PFSK-1 (cell line): ENCODE data around the gene BLACAT1.

ENCODE experiments used
- FOXP2 ChIP-seq: optimal IDR thresholded peaks from 2 replicates; pipeline ENCODE3; 2011; ENCODE audit warnings: borderline replicate concordance, control low read depth, inconsistent platforms; ENCODE audit not compliant: insufficient read depth; ENCODE audit errors: extremely low read length, extremely low read depth
- POLR2AphosphoS5 ChIP-seq: IDR thresholded peaks from 2 replicates; pipeline ENCODE4 v1.6.1; 2012; ENCODE audit warnings: low read depth, mild to moderate bottlenecking, control low read depth, low read length, moderate library complexity
- REST ChIP-seq, 2 experiments: IDR thresholded peaks; 2 replicates each; pipeline versions ENCODE4 v1.6.1 to v1.8.0; 2011 to 2012; ENCODE audit warnings: low read depth in 2 of 2, low read length in 2 of 2, control low read depth in 1 of 2, inconsistent platforms in 1 of 2, mild to moderate bottlenecking in 1 of 2, moderate library complexity in 1 of 2; ENCODE audit not compliant: insufficient read depth in 1 of 2
- SIN3A ChIP-seq: IDR thresholded peaks from 2 replicates; pipeline ENCODE4 v1.6.1; 2012; ENCODE audit warnings: mild to moderate bottlenecking, low read length, moderate library complexity, borderline replicate concordance; ENCODE audit not compliant: insufficient read depth
- TAF1 ChIP-seq: IDR thresholded peaks from 2 replicates; pipeline ENCODE4 v1.6.1; 2012; ENCODE audit warnings: low read length, control low read depth, borderline replicate concordance; ENCODE audit not compliant: insufficient read depth

BLACAT1 gene

GRCh38 chr1:205473966-205474365 is 18.1 kb upstream of the BLACAT1 start:
- TF ChIP-seq TAF1 (no peak), REST (IDR thresholded peaks at IDR 0.05; ENCODE audit: insufficient read depth in 1 of 2, low read depth in 2 of 2, low read length in 2 of 2) (no peak), FOXP2 (no peak), POLR2AphosphoS5 (no peak), SIN3A (no peak)

- TF ChIP-seq SIN3A (no peak), POLR2AphosphoS5 (no peak), REST (IDR thresholded peaks at IDR 0.05; ENCODE audit: insufficient read depth in 1 of 2, low read depth in 2 of 2, low read length in 2 of 2) (no peak)
These were observed 17.6 kb upstream of the BLACAT1 start for GRCh38 chr1:205473475-205473874.

- TF ChIP-seq POLR2AphosphoS5 (no peak), TAF1 (no peak), FOXP2 (no peak), REST (IDR thresholded peaks at IDR 0.05; ENCODE audit: insufficient read depth in 1 of 2, low read depth in 2 of 2, low read length in 2 of 2) (no peak), SIN3A (no peak)
These were observed 17.0 kb upstream of the BLACAT1 start for GRCh38 chr1:205472737-205473441.

GRCh38 chr1:205470131-205470530 is 14.3 kb upstream of the BLACAT1 start:
- no peak for TF ChIP-seq TAF1
- TF ChIP-seq SIN3A: no peak
- no peak for TF ChIP-seq FOXP2
- TF ChIP-seq REST (IDR thresholded peaks at IDR 0.05; ENCODE audit: insufficient read depth in 1 of 2, low read depth in 2 of 2, low read length in 2 of 2): no peak
- TF ChIP-seq POLR2AphosphoS5: no peak
